Measurements from ENCODE around the gene CLDN1.

The CLDN1 gene

DNA sequence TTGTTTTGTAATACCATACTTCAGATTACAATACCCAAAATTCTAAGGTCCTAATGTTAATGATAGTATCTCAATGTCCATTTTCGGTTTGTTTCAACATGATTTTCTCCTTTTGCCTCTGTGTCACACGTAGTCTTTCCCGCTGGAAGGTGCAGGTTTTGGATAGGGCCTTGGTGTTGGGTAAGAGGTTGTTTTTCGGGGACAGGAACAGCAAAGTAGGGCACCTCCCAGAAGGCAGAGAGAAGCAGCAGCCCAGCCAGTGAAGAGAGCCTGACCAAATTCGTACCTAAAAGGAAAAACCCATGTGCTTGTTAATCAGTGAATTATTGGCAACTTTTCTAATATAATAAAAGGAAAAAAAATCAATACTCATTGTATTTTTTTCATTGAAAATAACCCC, 14.1 kb downstream of the CLDN1 start:
- Histone ChIP-seq H3K79me2 (ENCODE audit: low read length) (no peaks in the 10 kb centered on the region), H3K9me2 (replicated peaks; ENCODE audit: insufficient read depth, low read length) (no peaks in the 10 kb centered on the region), H4K20me1 (ENCODE audit: insufficient read depth, low read length) (no peaks in the 10 kb centered on the region), H3K9ac (ENCODE audit: low read length) (no peak overlapping the region), H3K27ac (ENCODE audit: low read length) (no peak overlapping the region), H3K9me3 (replicated peaks; ENCODE audit: insufficient read depth, low read length) (no peaks in the 10 kb centered on the region), H3K36me3 (replicated peaks; ENCODE audit: insufficient read depth, low read length) (no peaks in the 10 kb centered on the region), H3K4me1 (ENCODE audit: low read length) (no peaks in the 10 kb centered on the region), H3K4me2 (ENCODE audit: low read depth, low read length) (no peak overlapping the region), H3K4me3 (ENCODE audit: low read length) (no peak overlapping the region), H3K27me3 (replicated peaks; ENCODE audit: insufficient read depth, low read length) (no peaks in the 10 kb centered on the region), H2AFZ (ENCODE audit: low read length) (no peak overlapping the region), H3F3A (ENCODE audit: insufficient read depth, low read length) (no peaks in the 10 kb centered on the region)
- TF ChIP-seq EZH2 (optimal IDR thresholded peaks at IDR 0.05; ENCODE audit: low read depth, low read length) = no peak
- TF ChIP-seq EZH2phosphoT487 (IDR thresholded peaks at IDR 0.05; ENCODE audit: low read length) = no peak
- TF ChIP-seq, protein P1, sequence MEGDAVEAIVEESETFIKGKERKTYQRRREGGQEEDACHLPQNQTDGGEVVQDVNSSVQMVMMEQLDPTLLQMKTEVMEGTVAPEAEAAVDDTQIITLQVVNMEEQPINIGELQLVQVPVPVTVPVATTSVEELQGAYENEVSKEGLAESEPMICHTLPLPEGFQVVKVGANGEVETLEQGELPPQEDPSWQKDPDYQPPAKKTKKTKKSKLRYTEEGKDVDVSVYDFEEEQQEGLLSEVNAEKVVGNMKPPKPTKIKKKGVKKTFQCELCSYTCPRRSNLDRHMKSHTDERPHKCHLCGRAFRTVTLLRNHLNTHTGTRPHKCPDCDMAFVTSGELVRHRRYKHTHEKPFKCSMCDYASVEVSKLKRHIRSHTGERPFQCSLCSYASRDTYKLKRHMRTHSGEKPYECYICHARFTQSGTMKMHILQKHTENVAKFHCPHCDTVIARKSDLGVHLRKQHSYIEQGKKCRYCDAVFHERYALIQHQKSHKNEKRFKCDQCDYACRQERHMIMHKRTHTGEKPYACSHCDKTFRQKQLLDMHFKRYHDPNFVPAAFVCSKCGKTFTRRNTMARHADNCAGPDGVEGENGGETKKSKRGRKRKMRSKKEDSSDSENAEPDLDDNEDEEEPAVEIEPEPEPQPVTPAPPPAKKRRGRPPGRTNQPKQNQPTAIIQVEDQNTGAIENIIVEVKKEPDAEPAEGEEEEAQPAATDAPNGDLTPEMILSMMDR (IDR thresholded peaks at IDR 0.05; ENCODE audit: low read length) = no peak
- no peak for DNase-seq

DNA sequence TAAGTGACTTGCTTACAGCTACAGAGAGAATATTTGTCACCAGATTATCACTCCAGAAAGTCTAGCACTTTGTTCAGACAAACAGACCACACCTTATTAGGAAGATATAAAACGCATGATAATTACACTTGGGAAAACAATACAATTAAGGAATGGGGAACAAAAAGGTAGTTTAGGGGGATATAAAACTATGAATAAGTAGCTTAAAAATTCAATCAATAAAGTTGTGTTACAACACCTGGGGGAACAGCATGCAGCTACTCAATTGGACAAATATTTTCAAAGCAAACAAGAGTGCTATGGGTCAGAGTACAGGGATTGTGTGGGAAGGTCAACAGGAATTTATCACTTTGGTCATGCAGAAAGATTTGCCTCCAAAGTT, 15.1 kb downstream of the CLDN1 start:
- Histone ChIP-seq H3K27ac (ENCODE audit: low read length) (no peak overlapping the region), H3K4me3 (ENCODE audit: low read length) (no peak overlapping the region), H3K36me3 (replicated peaks; ENCODE audit: insufficient read depth, low read length) (no peaks in the 10 kb centered on the region), H3K9ac (ENCODE audit: low read length) (no peak overlapping the region), H4K20me1 (ENCODE audit: insufficient read depth, low read length) (no peaks in the 10 kb centered on the region), H3K27me3 (replicated peaks; ENCODE audit: insufficient read depth, low read length) (no peaks in the 10 kb centered on the region), H3K4me2 (ENCODE audit: low read depth, low read length) (no peak overlapping the region), H3K9me2 (replicated peaks; ENCODE audit: insufficient read depth, low read length) (no peaks in the 10 kb centered on the region), H3F3A (ENCODE audit: insufficient read depth, low read length) (no peaks in the 10 kb centered on the region), H2AFZ (ENCODE audit: low read length) (no peak overlapping the region), H3K79me2 (ENCODE audit: low read length) (no peaks in the 10 kb centered on the region), H3K9me3 (replicated peaks; ENCODE audit: insufficient read depth, low read length) (no peaks in the 10 kb centered on the region), H3K4me1 (ENCODE audit: low read length) (no peaks in the 10 kb centered on the region)
- no peak for TF ChIP-seq EZH2 (optimal IDR thresholded peaks at IDR 0.05; ENCODE audit: low read depth, low read length)
- no peak for TF ChIP-seq EZH2phosphoT487 (IDR thresholded peaks at IDR 0.05; ENCODE audit: low read length)
- TF ChIP-seq, protein P1 (IDR thresholded peaks at IDR 0.05; ENCODE audit: low read length) = no peak
- no peak for DNase-seq

DNA sequence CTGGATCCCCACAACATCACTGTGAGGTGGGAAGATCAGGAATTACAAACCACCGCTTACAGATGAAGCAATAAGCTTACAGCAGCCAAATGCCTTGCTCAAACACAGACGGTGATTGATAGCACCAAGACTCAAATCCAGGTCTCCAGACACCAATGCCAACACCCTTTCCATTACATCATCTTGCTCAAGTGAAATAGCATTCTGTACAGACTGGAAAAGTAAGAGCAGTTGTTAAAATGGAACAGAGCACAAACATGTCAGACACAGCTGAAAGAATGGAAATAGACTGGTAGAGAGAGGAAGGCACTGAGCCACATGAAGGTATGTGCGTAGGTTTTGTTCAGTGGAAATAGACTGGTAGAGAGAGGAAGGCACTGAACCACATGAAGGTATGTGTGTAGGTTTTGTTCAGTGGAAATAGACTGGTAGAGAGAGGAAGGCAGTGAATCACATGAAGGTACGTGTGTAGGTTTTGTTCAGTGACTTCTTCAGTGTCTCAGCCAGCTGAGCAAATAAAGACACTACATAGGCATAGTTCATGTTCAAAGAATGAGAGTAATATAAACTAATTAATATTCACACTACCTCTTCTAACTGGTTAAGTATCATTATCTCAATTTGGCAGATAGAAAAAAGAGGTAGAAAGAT, 15.6 kb downstream of the CLDN1 start:
- Histone ChIP-seq H3K4me1 (ENCODE audit: low read length) (no peaks in the 10 kb centered on the region), H3F3A (ENCODE audit: insufficient read depth, low read length) (no peaks in the 10 kb centered on the region), H3K27ac (ENCODE audit: low read length) (no peak overlapping the region), H3K9me3 (replicated peaks; ENCODE audit: insufficient read depth, low read length) (no peaks in the 10 kb centered on the region), H4K20me1 (ENCODE audit: insufficient read depth, low read length) (no peaks in the 10 kb centered on the region), H3K4me2 (ENCODE audit: low read depth, low read length) (no peak overlapping the region), H3K9me2 (replicated peaks; ENCODE audit: insufficient read depth, low read length) (no peaks in the 10 kb centered on the region), H3K79me2 (ENCODE audit: low read length) (no peaks in the 10 kb centered on the region), H3K4me3 (ENCODE audit: low read length) (no peak overlapping the region), H2AFZ (ENCODE audit: low read length) (no peak overlapping the region), H3K9ac (ENCODE audit: low read length) (no peak overlapping the region), H3K36me3 (replicated peaks; ENCODE audit: insufficient read depth, low read length) (no peaks in the 10 kb centered on the region), H3K27me3 (replicated peaks; ENCODE audit: insufficient read depth, low read length) (no peaks in the 10 kb centered on the region)
- TF ChIP-seq EZH2 (optimal IDR thresholded peaks at IDR 0.05; ENCODE audit: low read depth, low read length) = no peak
- no peak for TF ChIP-seq EZH2phosphoT487 (IDR thresholded peaks at IDR 0.05; ENCODE audit: low read length)
- TF ChIP-seq, protein P1 (IDR thresholded peaks at IDR 0.05; ENCODE audit: low read length) = no peak
- DNase-seq = no peak

Data from MM.1S (cell line).